ENCODE measurements around the gene CFAP161.
"Not testable (repeated sequence)": the region's sequence is repeated elsewhere in the genome, so short reads cannot be mapped to it uniquely, and the experiment has no call there.

Gene CFAP161

GRCh38 chr15:81107889-81108288 lies 26.2 kb upstream of the CFAP161 start:
- DNase-seq (ENCODE audit: low spot score), result no peak

GRCh38 chr15:81108427-81108826 lies 25.6 kb upstream of the CFAP161 start:
- DNase-seq (ENCODE audit: low spot score), result no peak

- no peak for DNase-seq (ENCODE audit: low spot score)
Observed at GRCh38 chr15:81111018-81111417, 23.1 kb upstream of the CFAP161 start.

- no peak for DNase-seq (ENCODE audit: low spot score)
Observed at GRCh38 chr15:81111510-81112470, 22.3 kb upstream of the CFAP161 start.

- no peak for DNase-seq (ENCODE audit: low spot score)
Observed at GRCh38 chr15:81113204-81113657, 20.8 kb upstream of the CFAP161 start.

- no peak for DNase-seq (ENCODE audit: low spot score)
Observed at GRCh38 chr15:81113861-81114291, 20.2 kb upstream of the CFAP161 start.

GRCh38 chr15:81115054-81115939 lies 18.8 kb upstream of the CFAP161 start:
- no peak for DNase-seq (ENCODE audit: low spot score)

- peak; percentile 55 for DNase-seq (ENCODE audit: low spot score)
Observed at GRCh38 chr15:81117136-81117535, 16.9 kb upstream of the CFAP161 start.

GRCh38 chr15:81117581-81117980 lies 16.5 kb upstream of the CFAP161 start:
- no peak for DNase-seq (ENCODE audit: low spot score)

GRCh38 chr15:81118361-81118760 lies 15.7 kb upstream of the CFAP161 start:
- DNase-seq (ENCODE audit: low spot score), result no peak

- DNase-seq (ENCODE audit: low spot score), result no peak
Observed at GRCh38 chr15:81120069-81120468, 14.0 kb upstream of the CFAP161 start.

GRCh38 chr15:81126892-81127291 lies 7.2 kb upstream of the CFAP161 start:
- DNase-seq (ENCODE audit: low spot score), result no peak

- DNase-seq (ENCODE audit: low spot score), result not testable (repeated sequence)
Observed at GRCh38 chr15:81141478-81141877, 7.4 kb downstream of the CFAP161 start.

- no peak for DNase-seq (ENCODE audit: low spot score)
Observed at GRCh38 chr15:81146006-81146405, 11.9 kb downstream of the CFAP161 start.

GRCh38 chr15:81146466-81146865 lies 12.4 kb downstream of the CFAP161 start:
- no peak for DNase-seq (ENCODE audit: low spot score)

- no peak for DNase-seq (ENCODE audit: low spot score)
Observed at GRCh38 chr15:81151389-81151788, 17.3 kb downstream of the CFAP161 start.

GRCh38 chr15:81152339-81152738 lies 18.3 kb downstream of the CFAP161 start:
- DNase-seq (ENCODE audit: low spot score), result no peak

- DNase-seq (ENCODE audit: low spot score), result peak; percentile 65
Observed at GRCh38 chr15:81152799-81153198, 18.7 kb downstream of the CFAP161 start.

GRCh38 chr15:81155375-81156218 lies 21.5 kb downstream of the CFAP161 start:
- DNase-seq (ENCODE audit: low spot score), result peak; percentile 69

GRCh38 chr15:81156324-81156723 lies 22.3 kb downstream of the CFAP161 start:
- DNase-seq (ENCODE audit: low spot score), result no peak

- no peak for DNase-seq (ENCODE audit: low spot score)
Observed at GRCh38 chr15:81157195-81157938, 23.3 kb downstream of the CFAP161 start.

Data from AG20443 (cell line).